Stimulated activated CD4-positive, alpha-beta T cell treated with anti-CD3 and anti-CD28 coated beads, Interleukin-4, amount 100 ng/mL, for 4 hours (primary cell): Measurements from ENCODE around the gene CEP104.

Source experiments
- DNase-seq, 2 experiments: peaks; one replicate each; pipeline ENCODE4 v3.0.0-alpha.2; 2020

CEP104 gene

GRCh38 chr1:3856923-3857790, at the start of gene CEP104, which contains the start of gene DFFB:
CEP104 (minus strand) TSS chr1:3857211; CDS start chr1:3852407, 4,804 bp downstream.
DFFB (plus strand) TSS chr1:3857476; CDS start chr1:3857604, 128 bp downstream.
- DNase-seq = peak; percentile 93 to 98

DNA sequence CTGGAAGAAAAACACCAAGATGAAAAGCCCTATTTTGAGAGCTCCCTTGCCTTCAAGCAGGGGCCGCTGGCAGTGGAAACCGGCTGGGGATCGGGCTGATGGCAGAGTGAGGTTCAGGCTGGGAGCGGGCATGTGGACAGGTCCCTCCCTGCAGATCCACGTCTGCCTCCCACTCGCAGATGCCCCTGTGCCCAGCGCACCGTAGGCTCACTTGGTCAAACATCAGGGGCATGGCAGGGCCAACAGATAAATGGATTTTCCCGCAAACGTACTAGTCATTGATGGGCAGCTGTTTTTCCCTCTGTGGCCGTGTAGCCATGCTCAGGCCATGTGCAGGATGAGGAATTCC, 49.6 kb upstream of the CEP104 start:
- DNase-seq = no peak

DNA sequence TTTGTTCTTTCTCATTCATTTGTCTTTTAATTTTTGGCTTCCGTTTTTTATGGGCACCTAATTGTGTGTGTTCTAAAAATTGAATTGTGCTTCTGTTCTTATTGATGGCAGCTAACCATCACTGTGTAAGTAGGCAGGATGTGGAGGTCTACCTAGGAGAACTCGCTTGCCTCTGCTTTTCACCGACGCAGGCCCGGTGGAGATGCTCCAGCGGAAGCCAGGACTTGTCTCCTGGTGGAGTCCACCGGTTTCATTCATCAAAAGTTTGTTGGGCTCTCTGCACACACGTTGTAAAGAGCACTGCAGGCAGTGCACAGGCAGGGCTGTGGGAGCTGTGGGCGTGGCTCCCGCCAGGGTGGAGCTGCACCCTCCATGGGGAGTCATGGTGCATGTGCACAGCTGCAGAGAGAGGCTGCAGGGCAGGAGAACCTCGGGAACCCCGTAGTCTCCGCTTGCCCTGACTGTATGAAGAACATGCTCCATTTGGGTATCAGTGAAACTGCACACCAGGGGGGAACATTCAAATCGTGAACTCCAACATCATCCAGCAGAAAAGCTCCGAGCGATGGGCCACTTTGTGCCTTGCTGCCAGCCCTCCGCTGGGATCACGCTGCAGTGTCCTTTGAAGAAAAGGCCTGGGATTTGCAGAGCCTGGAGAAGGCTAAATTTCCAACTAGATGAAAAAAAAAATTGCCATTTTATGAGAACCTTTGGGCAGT, 49.1 kb upstream of the CEP104 start:
- DNase-seq = no peak

DNA sequence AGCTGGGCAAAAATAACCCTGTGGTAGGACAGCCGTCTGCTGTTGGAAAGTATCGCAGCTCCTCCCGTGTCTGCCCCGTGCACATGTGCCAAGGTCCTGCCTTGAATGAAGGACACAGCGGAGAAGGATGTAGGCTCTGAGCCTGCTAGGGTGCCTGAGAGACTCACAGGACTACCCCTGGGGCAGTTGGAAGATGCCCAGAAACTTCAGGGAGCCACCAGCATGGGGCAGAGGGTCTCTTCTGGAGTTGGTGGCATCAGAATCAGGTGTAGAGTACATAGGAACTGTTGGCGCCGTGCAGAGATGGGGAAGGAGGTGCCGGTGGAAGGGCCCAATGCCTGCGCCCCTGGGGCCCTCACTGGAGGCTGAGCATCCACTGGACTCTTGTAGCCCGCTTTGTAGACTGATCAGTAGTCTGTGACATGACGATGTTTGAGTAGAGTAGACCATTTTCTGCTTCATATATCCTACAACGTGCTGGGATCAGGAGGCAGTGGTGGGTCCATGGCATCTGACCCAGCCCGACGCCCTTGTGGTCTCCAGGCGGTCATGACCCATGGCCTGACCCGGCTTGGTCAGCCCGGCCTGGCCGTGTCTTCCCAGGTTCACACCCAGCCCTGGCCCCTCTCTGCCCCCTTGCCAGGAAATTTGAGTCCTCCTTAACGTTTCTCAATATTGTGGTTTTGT, 48.4 kb upstream of the CEP104 start:
- DNase-seq = no peak

DNA sequence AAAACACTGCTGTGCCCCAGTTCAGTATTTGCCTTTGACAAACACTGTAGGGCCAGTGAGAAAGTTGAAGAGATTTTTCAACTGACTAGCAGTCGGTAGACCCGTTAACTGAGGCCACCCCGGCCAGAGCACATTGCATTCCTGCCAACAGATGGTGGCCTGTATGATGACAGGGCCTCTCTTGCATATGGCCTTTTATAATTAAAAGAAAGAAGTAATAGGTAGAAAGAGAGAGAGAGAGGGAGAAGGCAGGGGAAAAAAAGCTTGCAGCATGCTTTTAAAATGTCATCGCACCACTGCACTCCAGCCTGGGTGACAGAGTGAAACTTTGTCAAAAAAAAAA, 47.8 kb upstream of the CEP104 start:
- DNase-seq = no peak

DNA sequence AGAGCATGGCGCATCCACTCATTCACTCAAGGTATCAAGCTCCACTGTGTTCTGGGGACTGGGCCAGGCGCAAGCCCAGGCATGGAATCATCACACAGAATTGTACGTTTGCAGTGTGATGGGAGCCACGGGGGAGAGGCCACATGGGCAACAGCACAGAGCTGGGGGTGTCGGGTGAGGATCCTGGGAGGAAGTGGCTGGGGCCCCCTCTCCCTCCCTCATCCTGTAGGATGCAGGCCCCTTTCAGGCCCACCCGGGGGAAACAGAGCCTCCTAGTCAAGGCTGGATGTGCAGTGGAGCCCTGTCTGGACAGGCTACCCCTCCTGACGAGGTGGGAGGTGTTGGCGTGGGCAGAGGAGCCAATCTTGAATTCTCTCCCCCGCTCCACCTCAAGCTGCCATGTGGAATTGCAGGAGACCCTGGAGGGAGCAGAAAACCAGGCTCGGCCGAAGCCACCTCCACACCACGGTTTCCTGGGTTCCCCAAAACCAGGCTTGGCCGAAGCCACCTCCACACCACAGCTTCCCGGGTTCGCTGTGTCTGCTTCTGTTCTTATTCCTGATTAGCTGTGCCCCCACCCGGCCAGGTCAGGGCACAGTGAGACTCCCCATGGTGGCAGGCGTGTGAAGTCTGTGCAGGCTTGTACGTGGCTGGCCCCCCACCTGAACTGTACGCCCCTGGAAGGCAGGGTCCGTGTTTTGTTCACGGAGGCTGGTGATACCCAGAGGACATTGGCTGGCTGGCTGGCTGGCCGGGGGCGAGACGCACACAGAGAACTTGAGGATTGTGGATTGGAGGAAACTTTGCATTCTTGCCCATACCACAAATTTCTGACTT, 47.2 kb upstream of the CEP104 start:
- no peak for DNase-seq

- DNase-seq = no peak
Measured at GRCh38 chr1:3903141-3904005, 46.4 kb upstream of the CEP104 start.

DNA sequence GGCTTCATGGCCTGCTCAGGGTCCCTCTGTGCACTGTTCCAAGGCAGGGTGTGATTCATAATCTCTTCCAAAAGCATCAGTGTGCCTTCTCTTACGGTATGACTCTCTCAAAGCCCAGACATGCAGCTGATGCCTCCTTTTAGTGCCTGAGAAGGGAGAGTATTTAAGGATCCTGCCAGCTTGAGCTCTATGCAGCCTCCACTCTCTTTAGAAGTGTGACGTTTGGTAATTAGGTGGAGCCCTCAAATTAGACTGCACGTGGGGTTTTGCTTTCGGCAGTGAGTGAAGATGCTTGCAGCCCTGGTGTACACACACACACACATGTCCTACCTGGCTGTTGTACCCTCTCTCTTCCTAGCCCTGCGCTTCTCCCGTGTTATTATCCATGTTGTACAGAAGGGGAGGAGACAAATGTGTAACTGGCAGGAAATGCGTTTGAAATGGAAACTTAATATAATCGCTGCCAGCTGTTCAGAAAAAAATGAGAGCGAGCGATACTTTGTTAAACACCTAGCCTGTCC, 45.6 kb upstream of the CEP104 start:
- peak in 1 of 2 experiments; percentile 31 for DNase-seq

- DNase-seq = peak; percentile 16 to 29
Measured at GRCh38 chr1:3902111-3902511, 45.1 kb upstream of the CEP104 start.

- peak; percentile 78 to 85 for DNase-seq
Measured at GRCh38 chr1:3900969-3901529, 44.0 kb upstream of the CEP104 start.

DNA sequence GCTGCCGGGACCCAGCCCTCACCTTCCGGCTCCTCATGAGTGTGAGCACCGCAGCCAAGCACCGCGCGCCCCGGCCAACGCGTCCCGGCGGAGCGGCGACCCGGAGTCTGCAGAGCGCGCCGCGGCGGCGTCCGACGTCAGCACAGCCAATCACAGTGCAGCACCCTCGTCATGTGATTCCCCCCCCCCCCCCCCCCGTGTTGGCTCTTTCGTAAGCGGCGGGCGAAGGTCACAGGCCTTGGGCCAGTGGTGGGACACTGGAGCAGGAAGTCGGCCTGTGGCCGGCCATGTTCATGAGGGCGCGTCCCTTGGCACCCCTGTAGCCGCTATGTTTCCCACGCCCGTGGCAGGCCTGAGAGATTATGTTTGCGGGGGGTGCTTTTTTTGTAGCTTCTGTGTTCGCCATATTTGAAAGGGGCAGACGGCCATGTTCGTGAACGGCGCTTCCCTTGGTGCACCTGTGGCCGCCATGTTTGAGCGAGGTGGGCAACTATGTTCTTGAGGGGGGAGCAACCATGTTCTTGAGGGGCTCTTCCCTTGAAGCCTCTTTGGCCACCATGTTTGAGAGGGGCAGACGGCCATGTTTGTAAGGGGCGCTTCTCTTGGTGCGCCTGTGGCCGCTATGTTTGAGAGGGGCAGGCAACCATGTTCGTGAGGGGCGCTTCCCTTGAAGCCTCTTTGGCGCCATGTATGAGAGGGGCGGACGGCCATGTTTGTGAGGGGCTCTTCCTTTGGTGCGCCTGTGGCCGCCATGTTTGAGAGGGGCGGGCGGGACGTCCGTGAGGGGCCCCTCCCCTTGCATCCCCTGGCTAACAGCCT, 43.3 kb upstream of the CEP104 start, which contains the start of gene C1orf174:
Gene C1orf174 (minus strand): TSS at position 123 of the 819 bp plus-strand sequence. CDS start 86 bp downstream, at position 37.
- DNase-seq = peak; percentile 88 to 96

- DNase-seq = peak; percentile 24 to 31
Measured at GRCh38 chr1:3899754-3900149, 42.7 kb upstream of the CEP104 start.

DNA sequence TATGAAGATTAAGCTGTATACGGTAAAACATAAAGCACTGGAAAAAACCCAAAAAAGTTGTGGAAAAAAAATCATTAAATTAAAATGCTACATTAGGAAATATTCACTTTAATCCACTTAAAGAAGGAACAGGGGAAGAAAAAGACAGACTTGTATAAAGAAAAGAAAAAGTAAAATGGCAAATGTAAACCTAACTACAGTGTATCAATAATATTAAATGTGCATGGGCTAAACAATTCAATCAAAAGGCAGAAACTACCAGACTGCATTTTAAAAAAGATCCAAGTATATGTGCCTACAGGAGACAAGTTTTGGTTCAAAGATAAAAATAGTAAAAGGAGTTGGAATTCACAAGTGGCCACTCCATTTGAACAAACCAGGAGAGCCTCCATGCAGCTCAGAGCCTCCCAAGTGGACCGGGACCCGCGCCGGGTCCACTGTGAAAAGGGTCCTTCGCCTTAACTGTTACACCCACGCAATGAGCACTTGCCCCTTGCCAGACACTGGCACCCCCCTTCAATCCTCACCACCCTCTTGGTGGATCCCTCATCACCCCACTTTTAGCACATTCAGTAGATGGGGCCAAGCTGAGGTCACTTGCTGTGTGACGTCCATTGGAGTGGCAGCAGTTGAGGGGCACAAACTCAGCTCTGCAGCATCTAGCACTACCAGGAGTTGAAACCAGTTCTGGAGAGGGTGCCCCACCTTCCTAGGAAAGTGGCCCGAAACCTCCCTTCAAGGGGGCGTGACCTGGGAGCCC, 42.2 kb upstream of the CEP104 start:
- no peak for DNase-seq

DNA sequence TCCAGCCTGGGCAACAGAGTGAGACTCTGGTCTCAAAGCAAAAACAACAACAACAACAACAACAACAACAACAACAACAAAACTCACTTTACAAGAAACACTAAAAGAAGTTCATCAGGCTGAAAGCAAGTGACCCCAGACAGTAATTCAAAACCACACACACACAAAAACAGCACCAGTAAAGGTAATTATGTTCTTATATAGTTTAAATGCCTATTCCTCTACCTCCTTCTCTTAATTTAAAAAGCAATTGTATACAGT, 41.4 kb upstream of the CEP104 start:
- DNase-seq = no peak

GRCh38 chr1:3896396-3897000, 39.5 kb upstream of the CEP104 start:
- DNase-seq = no peak

DNA sequence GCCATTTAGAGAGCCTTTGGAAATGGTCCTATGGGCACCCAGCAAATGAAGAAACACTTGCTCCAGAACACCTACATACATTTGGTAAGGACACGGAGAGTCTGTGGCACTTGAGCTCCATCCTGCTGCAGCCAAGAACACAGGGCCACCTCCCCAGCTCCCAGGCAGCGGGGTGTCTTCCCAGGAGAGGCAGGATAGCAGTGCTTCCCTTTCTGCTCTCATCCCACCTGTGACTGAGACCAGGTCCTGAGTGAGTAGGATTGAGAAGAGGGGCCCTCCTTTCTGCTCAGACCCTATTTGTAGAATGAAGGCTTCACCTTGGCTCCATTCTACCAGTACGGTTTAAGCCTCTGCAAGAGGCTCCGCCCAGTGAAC, 38.9 kb upstream of the CEP104 start:
- no peak for DNase-seq

GRCh38 chr1:3895279-3895950, 38.4 kb upstream of the CEP104 start:
- no peak for DNase-seq

GRCh38 chr1:3894626-3895278, 37.7 kb upstream of the CEP104 start:
- no peak for DNase-seq
